ENCODE results near the gene ZC3H14. TPM values are rescaled to one million over a fixed set of nuclear protein-coding genes. Genes with fewer than 3 reads are reported as not detected.
A peak's percentile ranks its signal among the peaks of the same experiment; 100 is the strongest.
"Not testable (repeated sequence)": the region's sequence is repeated elsewhere in the genome, so short reads cannot be mapped to it uniquely, and the experiment has no call there.

Gene ZC3H14, protein sequence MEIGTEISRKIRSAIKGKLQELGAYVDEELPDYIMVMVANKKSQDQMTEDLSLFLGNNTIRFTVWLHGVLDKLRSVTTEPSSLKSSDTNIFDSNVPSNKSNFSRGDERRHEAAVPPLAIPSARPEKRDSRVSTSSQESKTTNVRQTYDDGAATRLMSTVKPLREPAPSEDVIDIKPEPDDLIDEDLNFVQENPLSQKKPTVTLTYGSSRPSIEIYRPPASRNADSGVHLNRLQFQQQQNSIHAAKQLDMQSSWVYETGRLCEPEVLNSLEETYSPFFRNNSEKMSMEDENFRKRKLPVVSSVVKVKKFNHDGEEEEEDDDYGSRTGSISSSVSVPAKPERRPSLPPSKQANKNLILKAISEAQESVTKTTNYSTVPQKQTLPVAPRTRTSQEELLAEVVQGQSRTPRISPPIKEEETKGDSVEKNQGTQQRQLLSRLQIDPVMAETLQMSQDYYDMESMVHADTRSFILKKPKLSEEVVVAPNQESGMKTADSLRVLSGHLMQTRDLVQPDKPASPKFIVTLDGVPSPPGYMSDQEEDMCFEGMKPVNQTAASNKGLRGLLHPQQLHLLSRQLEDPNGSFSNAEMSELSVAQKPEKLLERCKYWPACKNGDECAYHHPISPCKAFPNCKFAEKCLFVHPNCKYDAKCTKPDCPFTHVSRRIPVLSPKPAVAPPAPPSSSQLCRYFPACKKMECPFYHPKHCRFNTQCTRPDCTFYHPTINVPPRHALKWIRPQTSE
- total RNA-seq, result 10 to 100 TPM; 43.3 to 50.5 TPM

DNA sequence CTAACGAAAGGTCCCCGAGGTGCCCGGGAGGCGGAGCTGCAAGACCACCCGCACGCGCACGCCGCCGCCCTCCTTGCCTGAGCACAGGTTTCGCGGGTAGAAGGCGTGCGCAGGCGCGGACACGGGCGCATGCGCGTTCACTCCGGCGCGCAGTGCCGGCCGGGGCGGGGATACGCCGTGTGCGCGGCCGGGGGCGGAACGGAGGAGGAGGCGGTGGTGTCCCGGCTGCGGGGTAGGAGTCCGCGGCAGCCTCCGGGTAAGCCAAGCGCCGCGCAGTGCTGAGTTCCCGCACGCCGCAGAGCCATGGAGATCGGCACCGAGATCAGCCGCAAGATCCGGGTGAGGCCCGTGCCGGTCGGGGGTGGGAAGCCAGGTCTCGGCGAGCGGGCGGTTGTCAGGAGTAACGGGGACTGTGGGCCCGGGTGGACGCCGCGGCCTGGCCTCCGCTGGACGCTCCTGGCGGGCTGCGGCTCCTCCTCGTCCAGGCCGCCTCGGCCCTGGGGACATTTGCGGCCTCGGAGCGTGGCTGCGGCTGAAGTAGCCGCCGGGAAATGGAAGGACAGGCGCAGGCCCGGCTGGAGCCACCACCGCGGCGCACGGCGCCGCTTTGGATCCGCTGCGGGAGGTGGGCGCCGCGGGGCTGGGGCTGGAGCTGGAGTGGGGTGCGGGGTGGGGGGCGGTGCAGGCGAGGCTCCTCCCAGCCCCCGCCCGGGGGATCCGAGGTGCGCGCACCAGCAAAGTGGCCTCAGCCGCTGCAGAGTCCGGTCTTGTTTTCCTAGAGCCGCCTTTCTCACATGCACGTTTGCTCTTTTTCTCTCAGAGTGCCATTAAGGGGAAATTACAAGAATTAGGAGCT, at the start of gene ZC3H14:
TSS of gene ZC3H14 (plus strand) at position 207 of the 856 bp plus-strand sequence. CDS start at position 304, 97 bp downstream.
- peak; percentile 98 for ATAC-seq
- H3K27ac Mint-ChIP-seq, result peak within 1 kb of the TSS; percentile 89
- H3K4me1 Mint-ChIP-seq, result peaks cover 30% of the 10 kb centered on the region
- H3K36me3 Mint-ChIP-seq, result peaks cover 17% of the 10 kb centered on the region
- H3K4me3 Mint-ChIP-seq, result peak within 1 kb of the TSS; percentile 86
- H3K27me3 Mint-ChIP-seq, result peaks cover 18% of the 10 kb centered on the region
- DNase-seq, result peak; percentile 90
- peaks cover 3% of the 10 kb centered on the region for H3K9me3 Mint-ChIP-seq (ENCODE audit: low read depth)
- CTCF ChIA-PET, result interaction anchor here (0.6 kb wide), 1 partner anchor 10 kb away, joined by 3 read pairs; no protein-coding TSS in a partner anchor

DNA sequence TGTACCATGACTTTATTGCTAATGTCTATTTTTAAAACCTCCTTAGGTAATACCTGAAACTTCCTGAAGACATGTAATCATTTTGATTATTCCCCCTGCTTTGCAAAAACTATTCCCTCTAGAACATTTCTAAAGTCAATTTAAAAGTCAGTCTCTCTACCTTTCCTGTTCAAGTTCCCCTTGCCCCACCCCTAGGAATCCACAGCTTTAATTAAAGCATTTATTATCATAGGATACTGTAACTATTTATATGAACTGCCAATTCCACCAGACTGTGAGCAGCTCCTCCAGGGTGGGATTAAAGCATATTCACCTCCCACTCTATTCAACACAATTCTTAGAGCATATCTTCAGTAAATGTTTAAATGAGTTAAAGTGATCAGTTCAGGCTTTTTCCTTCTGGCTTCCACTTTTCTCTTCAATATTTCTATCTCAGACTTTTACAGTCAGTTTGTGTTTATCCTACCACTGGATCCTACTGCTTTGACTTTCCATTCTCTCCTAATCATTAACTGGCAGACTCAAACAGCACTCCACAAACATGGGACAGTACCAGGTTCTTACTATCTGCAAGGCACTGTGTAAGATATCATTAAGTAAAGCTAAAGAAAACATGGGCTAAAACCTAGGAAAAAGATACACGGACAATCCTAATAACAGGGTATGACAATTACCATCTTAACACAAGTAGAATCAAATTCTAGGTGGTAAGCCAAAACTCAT, 47.2 kb upstream of the ZC3H14 start:
- peaks cover 30% of the 10 kb centered on the region for H3K27me3 Mint-ChIP-seq
- H3K4me1 Mint-ChIP-seq, result peaks cover 5% of the 10 kb centered on the region
- no peak overlapping the region for H3K27ac Mint-ChIP-seq
- ATAC-seq, result no peak
- H3K36me3 Mint-ChIP-seq, result no peaks in the 10 kb centered on the region
- CTCF ChIA-PET, result no interaction called here
- H3K4me3 Mint-ChIP-seq, result no peak overlapping the region
- H3K9me3 Mint-ChIP-seq (ENCODE audit: low read depth), result no peaks in the 10 kb centered on the region
- DNase-seq, result no peak

DNA sequence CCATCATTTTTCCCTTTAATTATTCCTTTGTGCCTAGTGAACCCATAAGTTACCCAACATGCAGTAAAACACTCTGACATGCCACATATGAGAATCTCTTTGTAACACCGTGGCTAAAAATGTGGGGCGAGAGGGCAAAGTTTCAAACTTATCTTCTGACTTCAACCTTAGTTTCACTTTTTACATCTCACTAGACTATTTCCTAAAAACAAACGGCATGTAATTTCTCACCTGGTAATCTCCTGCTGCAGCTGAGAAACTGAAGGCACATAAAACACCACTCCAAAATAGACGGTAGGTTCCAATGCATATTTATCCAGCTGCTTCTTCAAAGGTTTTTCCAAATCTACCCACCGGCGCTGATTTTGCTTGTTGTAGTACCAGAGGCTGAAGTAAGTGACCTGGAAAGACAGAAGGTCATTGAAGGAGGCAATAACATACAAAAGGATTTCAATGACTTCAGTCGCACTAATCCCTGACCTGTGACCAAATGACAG, 45.9 kb upstream of the ZC3H14 start:
- no peak overlapping the region for H3K27ac Mint-ChIP-seq
- peaks cover 5% of the 10 kb centered on the region for H3K4me1 Mint-ChIP-seq
- peaks cover 32% of the 10 kb centered on the region for H3K27me3 Mint-ChIP-seq
- DNase-seq (no peak), ATAC-seq (no peak)
- CTCF ChIA-PET, result no interaction called here
- no peaks in the 10 kb centered on the region for H3K9me3 Mint-ChIP-seq (ENCODE audit: low read depth)
- H3K36me3 Mint-ChIP-seq, result no peaks in the 10 kb centered on the region
- peak overlapping the region; percentile 32 for H3K4me3 Mint-ChIP-seq

DNA sequence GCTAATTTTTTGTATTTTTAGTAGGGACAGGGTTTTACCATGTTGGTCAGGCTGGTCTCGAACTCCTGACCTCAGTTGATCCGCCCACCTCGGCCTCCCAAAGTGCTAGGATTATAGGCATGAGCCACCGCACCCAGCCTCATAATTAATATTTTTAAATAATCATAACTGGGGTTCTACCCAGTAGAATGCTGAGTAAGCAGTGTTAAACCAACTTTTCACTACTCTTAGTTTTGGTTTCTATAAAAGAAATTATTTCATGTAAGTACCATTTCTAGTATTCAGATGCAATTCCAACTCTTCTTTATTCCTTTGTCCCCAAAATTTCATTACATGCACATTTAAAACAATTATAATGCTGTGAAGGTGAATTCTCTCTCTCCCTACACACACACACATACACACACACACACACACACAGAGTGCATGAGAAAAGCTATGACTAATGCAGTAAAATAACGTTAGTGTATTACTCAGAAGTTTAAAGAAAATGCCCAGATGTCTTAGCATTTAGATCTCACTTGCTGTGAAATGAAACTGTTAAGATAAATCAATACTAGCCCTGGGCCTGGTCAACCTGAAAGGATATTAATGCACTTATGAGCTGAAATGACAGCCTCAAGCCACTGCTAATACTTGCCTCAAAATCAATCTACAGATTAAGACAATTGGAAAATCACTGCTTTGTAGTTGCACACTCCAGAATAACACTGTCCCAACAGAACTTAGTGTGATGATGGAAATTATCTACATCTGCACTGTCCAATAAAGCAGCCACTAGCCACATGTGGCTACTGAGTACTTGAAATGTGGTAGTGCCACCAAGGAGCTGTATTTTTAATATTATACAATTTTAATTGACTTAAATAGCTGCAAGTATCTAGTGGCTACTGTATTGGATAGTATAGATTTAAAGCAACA, 44.0 kb upstream of the ZC3H14 start:
- H3K9me3 Mint-ChIP-seq (ENCODE audit: low read depth), result no peaks in the 10 kb centered on the region
- ATAC-seq (no peak), DNase-seq (no peak)
- no peak overlapping the region for H3K4me3 Mint-ChIP-seq
- peaks cover 5% of the 10 kb centered on the region for H3K4me1 Mint-ChIP-seq
- H3K36me3 Mint-ChIP-seq, result no peaks in the 10 kb centered on the region
- peaks cover 31% of the 10 kb centered on the region for H3K27me3 Mint-ChIP-seq
- CTCF ChIA-PET, result no interaction called here
- H3K27ac Mint-ChIP-seq, result no peak overlapping the region

DNA sequence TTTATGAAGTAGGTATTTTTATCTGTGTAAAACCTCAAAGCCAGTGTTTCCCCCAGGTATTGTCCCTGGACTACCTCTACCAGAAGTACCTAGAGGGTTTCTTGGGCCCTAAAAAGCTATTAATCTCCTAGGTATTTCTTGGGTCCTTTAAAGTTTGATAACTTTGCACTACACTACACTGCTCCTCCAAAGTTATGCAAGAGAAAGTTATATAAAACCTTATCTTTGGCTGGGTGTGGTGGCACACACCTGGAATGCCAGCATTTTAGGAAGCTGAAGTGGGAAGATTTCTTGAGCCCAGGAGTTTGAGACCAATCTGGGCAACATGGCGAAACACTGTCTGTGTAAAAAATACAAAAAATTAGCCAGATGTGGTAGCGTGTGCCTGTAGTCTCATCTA, 42.9 kb upstream of the ZC3H14 start:
- ATAC-seq (no peak), DNase-seq (no peak)
- H3K36me3 Mint-ChIP-seq, result no peaks in the 10 kb centered on the region
- H3K4me3 Mint-ChIP-seq, result no peak overlapping the region
- H3K4me1 Mint-ChIP-seq, result peaks cover 5% of the 10 kb centered on the region
- no peak overlapping the region for H3K27ac Mint-ChIP-seq
- H3K27me3 Mint-ChIP-seq, result peaks cover 31% of the 10 kb centered on the region
- CTCF ChIA-PET, result no interaction called here
- H3K9me3 Mint-ChIP-seq (ENCODE audit: low read depth), result no peaks in the 10 kb centered on the region

DNA sequence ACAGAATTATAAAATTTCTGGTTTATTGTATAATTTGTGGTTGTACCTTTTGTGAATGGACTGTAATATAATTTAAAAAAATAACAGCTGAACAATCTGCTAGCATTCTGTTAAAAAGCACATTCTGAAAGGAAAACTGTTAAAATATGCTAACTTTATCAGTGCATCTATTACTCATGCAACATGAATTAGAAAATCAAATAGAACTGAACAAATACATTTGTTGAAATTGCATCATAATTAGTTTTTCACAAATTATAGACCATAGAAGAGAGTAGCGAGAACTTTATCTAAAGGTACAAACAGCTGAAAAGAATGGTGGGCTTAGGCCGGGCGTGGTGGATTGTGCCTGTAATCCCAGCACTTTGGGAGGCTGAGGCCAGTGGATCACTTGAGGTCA, 41.0 kb upstream of the ZC3H14 start:
- CTCF ChIA-PET, result no interaction called here
- no peak for ATAC-seq
- no peaks in the 10 kb centered on the region for H3K36me3 Mint-ChIP-seq
- H3K27me3 Mint-ChIP-seq, result peaks cover 28% of the 10 kb centered on the region
- H3K4me3 Mint-ChIP-seq, result no peak overlapping the region
- H3K9me3 Mint-ChIP-seq (ENCODE audit: low read depth), result no peaks in the 10 kb centered on the region
- peaks cover 3% of the 10 kb centered on the region for H3K4me1 Mint-ChIP-seq
- no peak overlapping the region for H3K27ac Mint-ChIP-seq
- no peak for DNase-seq

DNA sequence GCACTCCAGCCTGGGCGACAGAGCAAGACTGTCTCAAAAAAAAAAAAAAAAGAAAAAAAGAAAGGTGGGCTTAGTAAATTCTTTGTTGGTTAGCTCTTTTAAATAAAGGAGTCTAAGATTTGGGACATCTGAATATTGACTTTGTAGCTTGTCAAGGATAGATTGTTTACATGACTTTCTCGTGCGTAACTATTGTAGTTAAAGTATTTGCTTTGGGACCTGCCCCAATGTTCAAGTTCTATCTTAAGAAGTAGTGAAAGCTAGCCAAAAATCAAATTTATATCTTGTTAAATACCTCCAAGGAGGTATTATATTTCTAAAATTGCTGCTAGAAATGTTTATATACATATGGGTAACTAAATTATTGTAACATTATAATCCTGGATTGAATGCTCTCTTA, 40.4 kb upstream of the ZC3H14 start:
- Mint-ChIP-seq H3K27ac (no peak overlapping the region), H3K9me3 (ENCODE audit: low read depth) (no peaks in the 10 kb centered on the region), H3K4me1 (peaks cover 1% of the 10 kb centered on the region), H3K4me3 (no peak overlapping the region), H3K27me3 (peaks cover 31% of the 10 kb centered on the region), H3K36me3 (no peaks in the 10 kb centered on the region)
- DNase-seq, result no peak
- CTCF ChIA-PET, result no interaction called here
- no peak for ATAC-seq

DNA sequence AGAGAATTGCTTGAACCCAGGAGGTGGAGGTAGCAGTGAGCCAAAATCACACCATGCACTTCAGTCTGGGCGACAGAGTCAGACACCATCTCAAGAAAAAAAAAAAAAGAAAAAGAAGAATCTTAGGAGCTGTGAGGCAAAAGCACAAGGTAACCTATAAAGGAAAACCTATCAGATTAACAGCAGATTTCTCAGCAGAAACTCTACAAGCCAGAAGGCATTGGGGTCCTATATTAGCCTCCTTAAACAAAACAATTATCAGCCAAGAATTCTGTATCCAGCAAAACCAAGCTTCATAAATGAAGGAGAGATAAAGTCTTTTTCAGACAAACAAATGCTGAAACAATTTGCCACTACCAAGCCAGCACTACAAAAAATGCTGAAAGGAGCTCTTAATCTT, 32.9 kb upstream of the ZC3H14 start:
- CTCF ChIA-PET; ATAC-seq; H3K36me3 Mint-ChIP-seq; H3K4me1 Mint-ChIP-seq; H3K4me3 Mint-ChIP-seq; DNase-seq; H3K9me3 Mint-ChIP-seq (ENCODE audit: low read depth); H3K27ac Mint-ChIP-seq: not testable (repeated sequence)
- peaks cover 40% of the 10 kb centered on the region for H3K27me3 Mint-ChIP-seq

DNA sequence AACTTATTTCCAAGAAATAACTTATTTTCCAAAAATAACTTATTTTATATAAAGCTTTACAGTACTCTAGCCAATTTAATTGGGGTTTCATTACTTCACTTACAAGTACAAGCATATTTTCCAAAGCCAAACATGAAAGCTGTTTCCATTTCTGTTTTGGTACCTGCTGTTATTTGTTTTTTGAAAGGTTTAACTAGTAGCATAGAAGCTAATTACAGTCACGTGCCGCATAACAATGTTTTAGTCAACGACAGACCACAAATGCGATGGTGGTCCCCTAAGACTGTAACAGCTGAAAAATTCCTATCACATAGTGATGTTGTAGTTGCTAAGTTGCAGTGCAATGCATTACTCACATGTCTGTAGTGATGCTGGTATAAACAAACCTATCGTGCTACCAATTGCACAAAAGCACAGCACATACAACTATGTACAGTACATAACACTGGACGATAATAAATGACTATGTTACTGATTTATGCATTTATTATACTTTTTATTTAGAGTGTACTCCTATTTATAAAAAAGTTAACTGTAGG, 29.7 kb upstream of the ZC3H14 start:
- ATAC-seq, result no peak
- CTCF ChIA-PET, result interaction anchor here (0.7 kb wide), 1 partner anchor 494 kb away, joined by 3 read pairs; no protein-coding TSS in a partner anchor
- Mint-ChIP-seq H3K9me3 (ENCODE audit: low read depth) (peaks cover 8% of the 10 kb centered on the region), H3K4me3 (no peak overlapping the region), H3K27ac (no peak overlapping the region), H3K36me3 (no peaks in the 10 kb centered on the region), H3K27me3 (peaks cover 20% of the 10 kb centered on the region), H3K4me1 (no peaks in the 10 kb centered on the region)
- DNase-seq, result no peak

DNA sequence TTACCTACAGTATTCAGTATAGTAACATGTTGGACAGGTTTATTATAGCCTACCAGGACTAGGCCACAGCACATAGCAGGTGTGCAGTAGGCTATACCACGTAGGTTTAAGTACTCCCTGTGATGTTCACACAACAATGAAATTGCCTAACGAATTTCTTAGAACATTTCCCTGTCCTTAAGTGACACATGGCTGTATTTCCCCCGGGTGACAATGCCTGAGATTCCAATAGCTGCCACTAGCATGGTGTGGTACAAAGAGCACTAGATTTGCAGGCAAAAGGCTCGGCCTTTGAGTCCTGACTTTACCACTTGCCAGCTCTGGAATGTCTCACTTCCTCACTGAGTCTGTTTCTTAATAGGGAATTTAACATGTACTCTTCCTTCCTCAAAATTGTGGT, 27.7 kb upstream of the ZC3H14 start:
- H3K4me3 Mint-ChIP-seq, result no peak overlapping the region
- no peaks in the 10 kb centered on the region for H3K4me1 Mint-ChIP-seq
- H3K9me3 Mint-ChIP-seq (ENCODE audit: low read depth), result peaks cover 6% of the 10 kb centered on the region
- no peak overlapping the region for H3K27ac Mint-ChIP-seq
- CTCF ChIA-PET, result no interaction called here
- H3K36me3 Mint-ChIP-seq, result no peaks in the 10 kb centered on the region
- no peak for DNase-seq
- peaks cover 5% of the 10 kb centered on the region for H3K27me3 Mint-ChIP-seq
- ATAC-seq, result no peak

DNA sequence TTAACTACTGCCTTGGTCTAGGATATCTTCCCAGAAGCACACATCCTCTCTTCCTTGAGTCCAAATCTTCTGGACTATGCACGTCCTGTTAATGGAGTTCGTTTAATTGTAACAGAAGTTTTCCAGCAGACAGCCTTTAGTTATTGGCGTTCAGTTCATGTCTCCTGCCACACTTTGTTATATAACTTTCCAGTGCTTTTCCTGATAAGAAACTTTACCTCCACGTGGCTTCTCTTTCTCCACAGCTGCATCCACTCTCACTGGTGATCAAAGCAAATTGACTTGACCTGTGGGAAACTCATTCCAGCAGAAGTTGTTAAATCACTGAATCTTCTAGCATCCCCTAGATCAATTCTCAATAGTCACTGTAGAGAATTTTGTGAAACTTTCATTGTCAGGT, 27.0 kb upstream of the ZC3H14 start:
- Mint-ChIP-seq H3K4me1 (no peaks in the 10 kb centered on the region), H3K9me3 (ENCODE audit: low read depth) (no peaks in the 10 kb centered on the region), H3K27ac (no peak overlapping the region), H3K27me3 (peaks cover 6% of the 10 kb centered on the region), H3K36me3 (no peaks in the 10 kb centered on the region), H3K4me3 (no peak overlapping the region)
- ATAC-seq (no peak), DNase-seq (no peak)
- CTCF ChIA-PET, result no interaction called here

DNA sequence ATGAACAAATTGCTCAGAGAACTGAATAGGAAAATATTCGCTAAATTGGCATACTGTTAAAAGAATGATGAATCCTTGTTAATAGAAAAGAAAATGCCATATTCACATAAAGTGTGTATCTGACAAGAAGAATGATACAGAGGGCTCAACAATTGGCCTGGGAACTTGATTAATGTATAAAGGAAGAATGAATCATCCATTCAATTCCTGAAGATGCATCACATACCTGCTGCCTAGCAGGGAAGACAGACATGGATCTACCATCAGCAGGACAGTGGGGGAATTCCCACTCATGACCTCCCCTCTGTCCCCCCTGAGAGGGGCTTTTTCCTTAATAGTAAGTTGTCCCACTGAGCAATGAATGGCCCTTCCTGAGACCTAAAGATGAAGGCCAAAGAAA, 21.5 kb upstream of the ZC3H14 start:
- Mint-ChIP-seq H3K4me1 (no peaks in the 10 kb centered on the region), H3K9me3 (ENCODE audit: low read depth) (no peaks in the 10 kb centered on the region), H3K36me3 (no peaks in the 10 kb centered on the region), H3K27ac (no peak overlapping the region), H3K27me3 (peaks cover 6% of the 10 kb centered on the region), H3K4me3 (no peak overlapping the region)
- DNase-seq, result no peak
- CTCF ChIA-PET, result no interaction called here
- ATAC-seq, result no peak

Measured in activated CD8-positive, alpha-beta memory T cell treated with anti-CD3 and anti-CD28 coated beads, Interleukin-2, amount 10 ng/mL, durations not matched to agents 7 days and 5 days (primary cell).